GM21528 (cell line): Measurements from ENCODE around the gene C6orf118.

Experiments
- ATAC-seq: cut with Tn5 transposase; IDR thresholded peaks from one replicate; pipeline ENCODE4 v1.9.1; 2021; ENCODE audit warnings: mild to moderate bottlenecking, moderate library complexity; ENCODE audit not compliant: unreplicated experiment, low FRiP score

The C6orf118 gene

GRCh38 chr6:165308926-165309731 is at the start of gene C6orf118:
Gene C6orf118, minus strand, starts transcription at chr6:165309605. Its CDS starts 19 bp downstream, at chr6:165309586.
- ATAC-seq, result no peak

GRCh38 chr6:165345700-165346099 is 36.3 kb upstream of the C6orf118 start:
- ATAC-seq, result no peak

GRCh38 chr6:165340532-165340931 is 31.1 kb upstream of the C6orf118 start:
- no peak for ATAC-seq

- no peak for ATAC-seq
These were observed 16.2 kb upstream of the C6orf118 start for GRCh38 chr6:165325609-165326008.

GRCh38 chr6:165321555-165322145 is 12.2 kb upstream of the C6orf118 start:
- ATAC-seq, result no peak

- no peak for ATAC-seq
These were observed 11.7 kb upstream of the C6orf118 start for GRCh38 chr6:165321150-165321549.

- ATAC-seq, result no peak
These were observed 8.3 kb upstream of the C6orf118 start for GRCh38 chr6:165317723-165318122.

GRCh38 chr6:165306955-165307354 is 2.5 kb downstream of the C6orf118 start:
- no peak for ATAC-seq

GRCh38 chr6:165301372-165302246 is 7.8 kb downstream of the C6orf118 start:
- no peak for ATAC-seq

GRCh38 chr6:165300422-165300936 is 8.9 kb downstream of the C6orf118 start:
- no peak for ATAC-seq

GRCh38 chr6:165298875-165299274 is 10.5 kb downstream of the C6orf118 start:
- no peak for ATAC-seq

GRCh38 chr6:165298402-165298801 is 11.0 kb downstream of the C6orf118 start:
- no peak for ATAC-seq

GRCh38 chr6:165292657-165293056 is 16.7 kb downstream of the C6orf118 start:
- ATAC-seq, result no peak

- ATAC-seq, result no peak
These were observed 34.8 kb downstream of the C6orf118 start for GRCh38 chr6:165274611-165275010.

- ATAC-seq, result no peak
These were observed 36.8 kb downstream of the C6orf118 start for GRCh38 chr6:165272585-165272984.

- no peak for ATAC-seq
These were observed 40.4 kb downstream of the C6orf118 start for GRCh38 chr6:165268987-165269386.

GRCh38 chr6:165266621-165267020 is 42.8 kb downstream of the C6orf118 start:
- ATAC-seq, result no peak

GRCh38 chr6:165266191-165266590 is 43.2 kb downstream of the C6orf118 start:
- ATAC-seq, result no peak

- ATAC-seq, result no peak
These were observed 48.9 kb downstream of the C6orf118 start for GRCh38 chr6:165260462-165260861.

GRCh38 chr6:165249808-165250207 is 59.6 kb downstream of the C6orf118 start:
- no peak for ATAC-seq

GRCh38 chr6:165245701-165246100 is 63.7 kb downstream of the C6orf118 start:
- no peak for ATAC-seq
